GM23338 (cell line): Measurements from ENCODE around the gene RASGRF2. TPM values are rescaled to one million over a fixed set of nuclear protein-coding genes. Genes with fewer than 3 reads are reported as not detected.
A peak's percentile ranks its signal among the peaks of the same experiment; 100 is the strongest.

Experiments used
- ATAC-seq: fragments of 200-7000 bp; cut with Tn5 transposase; 3 replicates; pipeline ENCODE4 v1.9.1; 2020
- DNase-seq: peaks from one replicate; pipeline ENCODE4 v3.0.0-alpha.2; 2015; ENCODE audit warnings: low spot score
- H2AFZ ChIP-seq: fragments of 200-600 bp; sonication (generic); 2 replicates; pipeline ENCODE4 v1.8.0; 2016; ENCODE audit warnings: antibody characterized with exemption, mild to moderate bottlenecking, moderate library complexity
- H3F3A ChIP-seq: fragments of 200-600 bp; sonication (generic); replicated peaks from 2 replicates; pipeline ENCODE4 v1.8.0; 2017; ENCODE audit warnings: antibody characterized with exemption, mixed run types, low read depth
- H3K27ac ChIP-seq: fragments of 200-600 bp; sonication (generic); 2 replicates; pipeline ENCODE4 v1.6.1; 2016; ENCODE audit warnings: low read depth
- H3K27me3 ChIP-seq: fragments of 200-600 bp; sonication (generic); 2 replicates; pipeline ENCODE4 v1.8.0; 2016; ENCODE audit warnings: mild to moderate bottlenecking, mixed run types, moderate library complexity; ENCODE audit not compliant: insufficient read depth
- H3K36me3 ChIP-seq: fragments of 200-600 bp; sonication (generic); 2 replicates; pipeline ENCODE4 v1.8.0; 2016; ENCODE audit warnings: mild to moderate bottlenecking; ENCODE audit not compliant: insufficient read depth
- H3K4me1 ChIP-seq: fragments of 200-600 bp; sonication (generic); 2 replicates; pipeline ENCODE4 v1.8.0; 2016; ENCODE audit warnings: mild to moderate bottlenecking, moderate library complexity; ENCODE audit not compliant: insufficient read depth
- H3K4me2 ChIP-seq: fragments of 200-600 bp; sonication (generic); 2 replicates; pipeline ENCODE4 v1.7.1; 2017; ENCODE audit warnings: mixed run types
- H3K4me3 ChIP-seq: fragments of 200-600 bp; sonication (generic); 2 replicates; pipeline ENCODE4 v1.6.1; 2016; ENCODE audit warnings: mixed run types
- H3K79me2 ChIP-seq: fragments of 200-600 bp; sonication (generic); replicated peaks from 2 replicates; pipeline ENCODE4 v1.8.0; 2017; ENCODE audit warnings: mild to moderate bottlenecking; ENCODE audit not compliant: insufficient read depth
- H3K9me2 ChIP-seq: fragments of 200-600 bp; sonication (generic); 2 replicates; pipeline ENCODE4 v1.8.0; 2017; ENCODE audit not compliant: insufficient read depth
- H4K20me1 ChIP-seq: fragments of 200-600 bp; sonication (generic); replicated peaks from 2 replicates; pipeline ENCODE4 v1.8.0; 2017; ENCODE audit warnings: mild to moderate bottlenecking; ENCODE audit not compliant: insufficient read depth
- H3K27ac Mint-ChIP-seq: 2 replicates; pipeline ENCODE4 v1.8.0; 2020; ENCODE audit warnings: inconsistent platforms, mild to moderate bottlenecking, moderate library complexity, mixed read lengths
- H3K27me3 Mint-ChIP-seq: 3 replicates; pipeline ENCODE4 v1.8.0; 2022; ENCODE audit warnings: low read depth, mild to moderate bottlenecking, moderate library complexity, mixed read lengths, inconsistent platforms; ENCODE audit not compliant: insufficient read depth, poor library complexity
- H3K36me3 Mint-ChIP-seq: 3 replicates; pipeline ENCODE4 v1.8.0; 2021; ENCODE audit warnings: low read depth, mild to moderate bottlenecking, inconsistent platforms, moderate library complexity, mixed read lengths
- H3K4me1 Mint-ChIP-seq: 3 replicates; pipeline ENCODE4 v1.8.0; 2020; ENCODE audit warnings: mild to moderate bottlenecking, inconsistent platforms, mixed read lengths
- H3K4me3 Mint-ChIP-seq: 3 replicates; pipeline ENCODE4 v1.8.0; 2021; ENCODE audit warnings: moderate library complexity, mild to moderate bottlenecking, inconsistent platforms, mixed read lengths
- H3K9me3 Mint-ChIP-seq: 3 replicates; pipeline ENCODE4 v1.8.0; 2020; ENCODE audit warnings: moderate library complexity, mild to moderate bottlenecking, inconsistent platforms, mixed read lengths
- CREB1 ChIP-seq: fragments of 250-450 bp; sonication (Bioruptor Pico); IDR thresholded peaks from 2 replicates; pipeline ENCODE4 v1.5.0; 2020; ENCODE audit warnings: low read depth, mild to moderate bottlenecking, moderate library complexity
- CTCF ChIP-seq, 2 experiments: fragments of 200-600 bp in 1 of 2; sonication (generic) in 1 of 2; conservative IDR thresholded peaks; 2 replicates each; pipeline versions ENCODE4 v1.5.1 to v1.6.1; 2016 to 2017; ENCODE audit warnings: antibody characterized with exemption in 2 of 2, low read depth in 2 of 2, mild to moderate bottlenecking in 2 of 2, moderate library complexity in 1 of 2
- ETS1 ChIP-seq: IDR thresholded peaks from 2 replicates; pipeline ENCODE4 v1.6.1; 2016; ENCODE audit warnings: antibody characterized with exemption
- EZH2 ChIP-seq: fragments of 200-600 bp; sonication (generic); IDR thresholded peaks from one replicate; pipeline ENCODE4 v1.8.0; 2017; ENCODE audit warnings: antibody characterized with exemption, mild to moderate bottlenecking, low read depth; ENCODE audit not compliant: unreplicated experiment
- EZH2phosphoT487 ChIP-seq: fragments of 200-600 bp; sonication (generic); IDR thresholded peaks from one replicate; pipeline ENCODE4 v1.8.1; 2018; ENCODE audit warnings: antibody characterized with exemption; ENCODE audit not compliant: unreplicated experiment
- JUNB ChIP-seq: IDR thresholded peaks from one replicate; pipeline ENCODE4 v1.6.1; 2016; ENCODE audit warnings: antibody characterized with exemption; ENCODE audit not compliant: unreplicated experiment
- NANOG ChIP-seq: IDR thresholded peaks from 2 replicates; pipeline ENCODE4 v1.6.1; 2016; ENCODE audit warnings: antibody characterized with exemption, borderline replicate concordance
- POLR2AphosphoS5 ChIP-seq: IDR thresholded peaks from 2 replicates; pipeline ENCODE4 v1.6.1; 2016; ENCODE audit warnings: antibody characterized with exemption, low read depth
- REST ChIP-seq: IDR thresholded peaks from one replicate; pipeline ENCODE4 v1.6.1; 2018; ENCODE audit warnings: antibody characterized with exemption; ENCODE audit not compliant: unreplicated experiment
- STAT1 ChIP-seq: IDR thresholded peaks from one replicate; pipeline ENCODE4 v1.6.1; 2016; ENCODE audit warnings: antibody characterized with exemption; ENCODE audit not compliant: unreplicated experiment
- ZNF114 ChIP-seq: fragments of 250-450 bp; sonication (Bioruptor Pico); IDR thresholded peaks from 2 replicates; pipeline ENCODE4 v1.5.0; 2020; ENCODE audit warnings: mild to moderate bottlenecking, moderate library complexity
- ZNF331 ChIP-seq: fragments of 250-450 bp; sonication (Bioruptor Pico); IDR thresholded peaks from 2 replicates; pipeline ENCODE4 v1.5.0; 2020; ENCODE audit warnings: low read depth, mild to moderate bottlenecking, moderate library complexity
- polyA plus RNA-seq: library from polyadenylated mRNA; unstranded; fragments of >200 nt; fragmentation: Nextera tagmentation; extraction: Ambion mirVana; gene quantifications from 2 replicates; pipeline ENCODE4 v1.2.1, GENCODE V29; 2016
- total RNA-seq: library from RNA; depleted of rRNA; stranded (reverse); fragments of >200 nt; shearing (Covaris generic); gene quantifications from 2 replicates; pipeline ENCODE4 v1.2.3, GENCODE V29; 2014

RASGRF2 gene
- total and polyA plus RNA-seq, 2 experiments from 2014 or later: 5.0 to 19.2 TPM

GRCh38 chr5:81023261-81023970 is 63.3 kb downstream of the RASGRF2 start:
- H3K4me2 ChIP-seq: no peak overlapping the region
- TF ChIP-seq NANOG (no peak), EZH2phosphoT487 (no peak), STAT1 (no peak), ZNF114 (no peak), REST (no peak)
- H3K79me2 ChIP-seq: peaks cover 10% of the 10 kb centered on the region; the same call in 1 of the 2 replicates
- H3K27me3 ChIP-seq: no peaks in the 10 kb centered on the region
- H3K4me3 Mint-ChIP-seq: no peak overlapping the region
- no peaks in the 10 kb centered on the region for H3F3A ChIP-seq
- H3K27ac ChIP-seq: no peak overlapping the region
- ATAC-seq: no peak
- no peaks in the 10 kb centered on the region for H3K36me3 ChIP-seq
- no peak overlapping the region for H2AFZ ChIP-seq
- no peak overlapping the region for H3K4me3 ChIP-seq
- no peaks in the 10 kb centered on the region for H3K9me2 ChIP-seq
- peaks cover 8% of the 10 kb centered on the region; the same call in 2 of the 3 replicates for H3K36me3 Mint-ChIP-seq
- peaks cover 3% of the 10 kb centered on the region for H3K27me3 Mint-ChIP-seq
- no peak for DNase-seq
- H4K20me1 ChIP-seq: peaks cover 6% of the 10 kb centered on the region; the same call in 1 of the 2 replicates
- H3K4me1 Mint-ChIP-seq: peaks cover 5% of the 10 kb centered on the region; the same call in 1 of the 3 replicates
- H3K9me3 Mint-ChIP-seq: peaks cover 8% of the 10 kb centered on the region
- no peaks in the 10 kb centered on the region for H3K4me1 ChIP-seq
- H3K27ac Mint-ChIP-seq: no peak overlapping the region

- no peaks in the 10 kb centered on the region for H3K27me3 ChIP-seq
- no peaks in the 10 kb centered on the region for H3K9me2 ChIP-seq
- no peak overlapping the region for H2AFZ ChIP-seq
- Mint-ChIP-seq H3K27ac (no peak overlapping the region), H3K4me1 (peaks cover 5% of the 10 kb centered on the region; the same call in 1 of the 3 replicates), H3K4me3 (no peak overlapping the region), H3K9me3 (peaks cover 38% of the 10 kb centered on the region), H3K36me3 (peaks cover 30% of the 10 kb centered on the region), H3K27me3 (no peaks in the 10 kb centered on the region)
- no peaks in the 10 kb centered on the region; the same call in 1 of the 2 replicates for H3K79me2 ChIP-seq
- no peaks in the 10 kb centered on the region for H3K36me3 ChIP-seq
- H3K4me1 ChIP-seq: no peaks in the 10 kb centered on the region
- H3F3A ChIP-seq: no peaks in the 10 kb centered on the region
- no peak for TF ChIP-seq JUNB
- TF ChIP-seq STAT1: no peak
- TF ChIP-seq EZH2phosphoT487: no peak
- TF ChIP-seq EZH2: no peak
- no peak for TF ChIP-seq CREB1 (CRISPR knock-in tag)
- no peak for TF ChIP-seq ZNF331 (CRISPR knock-in tag)
- no peak for TF ChIP-seq REST
- no peak for TF ChIP-seq CTCF (conservative IDR thresholded peaks at IDR 0.05; ENCODE audit: low read depth in 2 of 2)
- TF ChIP-seq POLR2AphosphoS5: no peak
- no peak for TF ChIP-seq ETS1
- no peak for TF ChIP-seq ZNF114
- peaks cover 6% of the 10 kb centered on the region; the same call in 1 of the 2 replicates for H4K20me1 ChIP-seq
- no peak overlapping the region for H3K4me3 ChIP-seq
- ATAC-seq: no peak
- no peak for DNase-seq
- H3K27ac ChIP-seq: peak overlapping the region; percentile 41; the same call in 1 of the 2 replicates
- H3K4me2 ChIP-seq: no peak overlapping the region
Observed at GRCh38 chr5:81027481-81028058, 67.4 kb downstream of the RASGRF2 start.
